WTC11 (cell line): Measurements from ENCODE around the gene FAS. TPM values are rescaled to one million over a fixed set of nuclear protein-coding genes. Genes with fewer than 3 reads are reported as not detected.

ENCODE experiments used
- ATAC-seq: fragments of 200-7000 bp; cut with Tn5 transposase; 2 replicates; pipeline ENCODE4 v1.10.0; 2021; ENCODE audit warnings: mild to moderate bottlenecking, moderate library complexity
- CTCF ChIA-PET: fragments of 300-600 bp; sonication (Branson Sonifier 250); formaldehyde crosslinking; loops from one replicate; lab custom pipeline; 2021; ENCODE audit warnings: antibody characterized with exemption; lab: Charles Lee
- POLR2A ChIA-PET: fragments of 350-600 bp; sonication (Branson Sonifier 250); formaldehyde crosslinking; loops from one replicate; lab custom pipeline; 2021; ENCODE audit warnings: antibody characterized with exemption; lab: Charles Lee
- DNase-seq: peaks from one replicate; pipeline ENCODE4 v3.0.0; 2021; ENCODE audit warnings: low spot score
- H3K27ac Mint-ChIP-seq: 2 replicates; pipeline ENCODE4 v1.8.0; 2021; ENCODE audit warnings: mixed read lengths
- H3K27me3 Mint-ChIP-seq: 2 replicates; pipeline ENCODE4 v1.8.0; 2021; ENCODE audit warnings: low read depth, mild to moderate bottlenecking, moderate library complexity, mixed read lengths
- H3K36me3 Mint-ChIP-seq: 2 replicates; pipeline ENCODE4 v1.8.0; 2021; ENCODE audit warnings: mixed read lengths
- H3K4me1 Mint-ChIP-seq: 2 replicates; pipeline ENCODE4 v1.8.0; 2022; ENCODE audit warnings: mixed read lengths
- H3K4me3 Mint-ChIP-seq: 2 replicates; pipeline ENCODE4 v1.8.0; 2021; ENCODE audit warnings: mild to moderate bottlenecking, moderate library complexity, mixed read lengths
- H3K9me3 Mint-ChIP-seq: 2 replicates; pipeline ENCODE4 v1.8.0; 2021; ENCODE audit warnings: mixed read lengths
- ATF1 ChIP-seq: sonication (generic); formaldehyde crosslinking; IDR thresholded peaks from 2 replicates; pipeline ENCODE4 v1.8.1; 2023; ENCODE audit warnings: mild to moderate bottlenecking, moderate library complexity, missing genetic modification reagents
- ATF3 ChIP-seq: sonication (generic); formaldehyde crosslinking; conservative IDR thresholded peaks from 2 replicates; pipeline ENCODE4 v1.8.1; 2022; ENCODE audit warnings: mild to moderate bottlenecking, missing genetic modification reagents
- ATF6 ChIP-seq: sonication (generic); formaldehyde crosslinking; IDR thresholded peaks from 2 replicates; pipeline ENCODE4 v1.8.1; 2023; ENCODE audit warnings: mild to moderate bottlenecking, missing genetic modification reagents
- CTCF ChIP-seq: fragments of 200-600 bp; IDR thresholded peaks from 2 replicates; pipeline ENCODE4 v1.8.0; 2022; ENCODE audit warnings: antibody characterized with exemption
- E2F4 ChIP-seq: sonication (generic); formaldehyde crosslinking; IDR thresholded peaks from 2 replicates; pipeline ENCODE4 v1.8.1; 2022; ENCODE audit warnings: low read depth, mild to moderate bottlenecking, moderate library complexity, missing genetic modification reagents, borderline replicate concordance
- E2F5 ChIP-seq: sonication (generic); formaldehyde crosslinking; IDR thresholded peaks from 2 replicates; pipeline ENCODE4 v1.8.1; 2022; ENCODE audit warnings: mild to moderate bottlenecking, moderate library complexity, missing genetic modification reagents
- FOXJ3 ChIP-seq: sonication (generic); formaldehyde crosslinking; IDR thresholded peaks from 2 replicates; pipeline ENCODE4 v1.9.0; 2021; ENCODE audit warnings: missing genetic modification reagents, mild to moderate bottlenecking, borderline replicate concordance
- GABPB1 ChIP-seq: sonication (generic); formaldehyde crosslinking; IDR thresholded peaks from 2 replicates; pipeline ENCODE4 v1.8.1; 2023; ENCODE audit warnings: mild to moderate bottlenecking, missing genetic modification reagents
- GTF2I ChIP-seq: fragments of 250-450 bp; sonication (Bioruptor Pico); conservative IDR thresholded peaks from 2 replicates; pipeline ENCODE4 v1.4.0; 2021; ENCODE audit warnings: mild to moderate bottlenecking
- HMGXB4 ChIP-seq: sonication (generic); formaldehyde crosslinking; IDR thresholded peaks from 2 replicates; pipeline ENCODE4 v1.8.1; 2023; ENCODE audit warnings: mild to moderate bottlenecking, moderate library complexity, missing genetic modification reagents
- MAX ChIP-seq: sonication (generic); formaldehyde crosslinking; IDR thresholded peaks from 2 replicates; pipeline ENCODE4 v1.8.0; 2022; ENCODE audit warnings: mild to moderate bottlenecking, missing genetic modification reagents
- TP53 ChIP-seq: sonication (generic); formaldehyde crosslinking; IDR thresholded peaks from 2 replicates; pipeline ENCODE4 v1.8.1; 2023; ENCODE audit warnings: mild to moderate bottlenecking, missing genetic modification reagents
- USF1 ChIP-seq: sonication (generic); formaldehyde crosslinking; IDR thresholded peaks from 2 replicates; pipeline ENCODE4 v1.8.0; 2022; ENCODE audit warnings: mild to moderate bottlenecking, missing genetic modification reagents
- USF2 ChIP-seq: sonication (generic); formaldehyde crosslinking; IDR thresholded peaks from 2 replicates; pipeline ENCODE4 v1.8.1; 2023; ENCODE audit warnings: mild to moderate bottlenecking, missing genetic modification reagents, moderate library complexity
- ZBTB43 ChIP-seq: sonication (generic); formaldehyde crosslinking; IDR thresholded peaks from 2 replicates; pipeline ENCODE4 v1.8.1; 2023; ENCODE audit warnings: mild to moderate bottlenecking, missing genetic modification reagents
- total RNA-seq: library from RNA; stranded (reverse); gene quantifications from 3 replicates; pipeline ENCODE4 v1.2.3, GENCODE V29; 2021

The FAS gene
- total RNA-seq, 1 experiment from 2014 or later: 4.1 TPM

GRCh38 chr10:88941026-88941425 is 49.6 kb upstream of the FAS start:
- CTCF ChIA-PET: interaction anchor here (1.3 kb wide), 1 partner anchor 276 kb away, joined by 4 read pairs; no protein-coding TSS in a partner anchor
- H3K27me3 Mint-ChIP-seq: no peaks in the 10 kb centered on the region
- POLR2A ChIA-PET: no interaction called here
- no peaks in the 10 kb centered on the region for H3K4me1 Mint-ChIP-seq
- H3K36me3 Mint-ChIP-seq: no peaks in the 10 kb centered on the region
- ATAC-seq: no peak
- no peak overlapping the region for H3K4me3 Mint-ChIP-seq
- H3K9me3 Mint-ChIP-seq: no peaks in the 10 kb centered on the region
- H3K27ac Mint-ChIP-seq: no peak overlapping the region
- TF ChIP-seq USF2 (CRISPR knock-in tag) (no peak), E2F4 (CRISPR knock-in tag) (no peak), ATF3 (CRISPR knock-in tag) (no peak), TP53 (CRISPR knock-in tag) (no peak), ZBTB43 (CRISPR knock-in tag) (no peak), MAX (CRISPR knock-in tag) (no peak), HMGXB4 (CRISPR knock-in tag) (no peak), USF1 (CRISPR knock-in tag) (no peak), GABPB1 (CRISPR knock-in tag) (no peak)
- DNase-seq: no peak

- H3K36me3 Mint-ChIP-seq: no peaks in the 10 kb centered on the region
- H3K27me3 Mint-ChIP-seq: no peaks in the 10 kb centered on the region
- ChIA-PET CTCF (interaction anchor here (1.1 to 1.6 kb wide), 4 partner anchors 9 to 46 kb away, joined by 4 to 6 read pairs (median 4); no protein-coding TSS in a partner anchor), POLR2A (interaction anchor here (1.2 kb wide), 1 partner anchor 89 kb away, joined by 3 read pairs; no protein-coding TSS in a partner anchor)
- TF ChIP-seq E2F5 (CRISPR knock-in tag): no peak
- TF ChIP-seq CTCF: no peak
- TF ChIP-seq ATF1 (CRISPR knock-in tag): no peak
- TF ChIP-seq FOXJ3 (CRISPR knock-in tag): no peak
- no peak for TF ChIP-seq GTF2I (CRISPR knock-in tag)
- no peak for TF ChIP-seq ATF6
- no peak for TF ChIP-seq USF1 (CRISPR knock-in tag)
- DNase-seq (no peak), ATAC-seq (no peak)
- no peak overlapping the region for H3K4me3 Mint-ChIP-seq
- no peak overlapping the region for H3K27ac Mint-ChIP-seq
- H3K9me3 Mint-ChIP-seq: no peaks in the 10 kb centered on the region
- no peaks in the 10 kb centered on the region for H3K4me1 Mint-ChIP-seq
Measured at GRCh38 chr10:88943778-88944177, 46.8 kb upstream of the FAS start.
